IgD-negative memory B cell (primary cell): ENCODE results near the gene ZNF628. TPM values are rescaled to one million over a fixed set of nuclear protein-coding genes. Genes with fewer than 3 reads are reported as not detected.
"Not testable (repeated sequence)": the region's sequence is repeated elsewhere in the genome, so short reads cannot be mapped to it uniquely, and the experiment has no call there.

ENCODE experiments used
- H3K27ac Mint-ChIP-seq, 3 donors: one replicate each; pipeline ENCODE4 v1.8.0; 2020 to 2022; ENCODE audit warnings: mild to moderate bottlenecking in 3 of 3, mixed read lengths in 3 of 3, moderate library complexity in 1 of 3
- H3K27me3 Mint-ChIP-seq: one replicate; pipeline ENCODE4 v1.8.0; 2021; ENCODE audit warnings: mixed read lengths
- H3K36me3 Mint-ChIP-seq: one replicate; pipeline ENCODE4 v1.8.0; 2020; ENCODE audit warnings: mild to moderate bottlenecking, mixed read lengths
- H3K4me1 Mint-ChIP-seq, 3 donors: one replicate each; pipeline ENCODE4 v1.8.0; 2020 to 2022; ENCODE audit warnings: mixed read lengths in 3 of 3, mild to moderate bottlenecking in 1 of 3
- H3K4me3 Mint-ChIP-seq, 4 donors: one replicate each; pipeline ENCODE4 v1.8.0; 2020 to 2022; ENCODE audit warnings: mild to moderate bottlenecking in 4 of 4, mixed read lengths in 4 of 4, moderate library complexity in 3 of 4
- H3K9me3 Mint-ChIP-seq, 3 donors: one replicate each; pipeline ENCODE4 v1.8.0; 2020 to 2021; ENCODE audit warnings: mixed read lengths in 3 of 3, mild to moderate bottlenecking in 1 of 3
- polyA plus RNA-seq: library from polyadenylated mRNA; unstranded; fragments of 300-500 nt; fragmentation: Illumina TruSeq; gene quantifications from one replicate; pipeline ENCODE4 v1.2.3, GENCODE V29; 2021

Gene ZNF628
- polyA plus RNA-seq, 1 donor from 2014 or later = 0.34 TPM

DNA sequence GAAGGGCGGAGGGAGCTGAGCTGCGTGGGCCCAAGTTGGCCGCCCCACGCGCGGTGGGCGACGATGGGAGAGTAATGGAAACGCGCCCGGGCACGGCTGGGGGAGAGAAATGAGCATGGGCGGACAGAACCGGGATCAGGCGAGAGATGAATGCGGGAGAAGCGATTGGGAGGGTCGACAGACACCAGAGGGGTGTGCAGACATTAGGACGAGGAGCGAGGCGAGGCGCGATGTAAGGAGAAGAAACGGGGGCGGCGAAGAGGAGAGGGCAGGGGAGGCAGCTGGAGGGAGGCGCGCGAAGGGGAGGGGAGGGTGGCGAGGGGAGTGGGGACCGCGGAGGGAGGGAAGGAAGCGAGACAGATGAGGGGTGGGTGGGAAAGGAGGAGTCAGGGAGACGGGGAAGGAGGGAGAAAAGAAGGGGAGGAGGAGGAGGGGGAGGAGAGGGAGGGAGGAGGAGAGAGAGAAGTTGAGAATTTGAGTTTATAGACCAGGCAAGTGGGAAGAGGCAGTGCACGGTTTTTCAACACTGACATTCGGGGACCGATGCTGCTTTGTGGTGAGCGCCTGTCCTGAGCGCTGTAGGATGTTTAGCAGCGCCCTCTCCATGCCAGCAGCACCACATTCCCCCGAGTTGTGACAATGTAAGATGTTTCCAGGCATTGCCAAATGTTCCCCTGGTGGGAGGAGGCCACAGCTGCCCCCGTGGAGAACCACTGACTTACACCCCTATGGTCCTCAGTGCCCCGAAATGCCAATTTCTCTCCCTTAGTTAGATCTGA is 33.2 kb upstream of the ZNF628 start, which contains the start of gene SHISA7:
SHISA7 (minus strand) TSS at position 256 of the 779 bp plus-strand sequence. CDS start 437 bp downstream, outside the sequence.
- Mint-ChIP-seq H3K4me3 (peak within 1 kb of the TSS in 2 of 4 donors; percentile 66 to 76), H3K27ac (peak within 1 kb of the TSS; percentile 39 to 87 (median 45)), H3K9me3 (peaks cover 0 to 11% (median 0%) of the 10 kb centered on the region in 3 donors), H3K27me3 (peaks cover 55% of the 10 kb centered on the region), H3K4me1 (peaks cover 6 to 14% (median 10%) of the 10 kb centered on the region in 3 donors), H3K36me3 (no peaks in the 10 kb centered on the region)

DNA sequence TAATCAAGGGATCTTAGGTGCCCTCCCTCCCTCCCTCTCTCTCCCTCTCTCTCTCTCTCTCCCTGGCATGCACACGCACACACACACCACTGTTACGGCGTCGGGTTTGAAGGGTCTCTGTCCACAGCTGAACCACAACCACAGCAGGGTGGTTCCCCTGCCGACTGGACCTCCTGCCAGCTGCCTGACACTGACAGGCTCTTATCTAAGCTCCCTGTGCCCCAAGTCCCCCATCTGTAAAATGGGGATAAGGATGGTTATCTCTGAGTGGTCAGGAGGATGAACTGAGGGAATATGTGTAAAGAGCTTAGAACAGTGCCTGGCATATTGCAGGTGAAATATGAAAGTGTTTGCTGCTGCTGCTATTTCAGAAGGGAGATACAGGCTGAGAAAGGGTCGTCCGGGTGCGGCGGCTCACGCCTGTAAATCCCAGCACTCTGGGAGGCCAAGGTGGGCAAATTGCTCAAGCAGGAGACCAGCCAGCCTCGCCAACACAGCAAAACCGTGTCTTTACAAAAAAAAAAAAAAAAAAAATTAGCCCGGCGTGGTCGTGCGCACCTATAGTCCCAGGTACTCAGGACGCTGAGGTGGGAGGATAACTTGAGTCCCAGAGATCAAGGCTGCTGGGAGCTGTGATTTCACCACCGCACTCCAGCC is 32.5 kb upstream of the ZNF628 start:
- Mint-ChIP-seq H3K27me3 (peaks cover 52% of the 10 kb centered on the region), H3K36me3 (no peaks in the 10 kb centered on the region), H3K27ac (peak overlapping the region in 1 of 3 donors; percentile 45), H3K9me3 (peaks cover 0 to 9% (median 0%) of the 10 kb centered on the region in 3 donors), H3K4me3 (peak overlapping the region in 2 of 4 donors; percentile 47 to 55), H3K4me1 (peaks cover 6 to 14% (median 10%) of the 10 kb centered on the region in 3 donors)

DNA sequence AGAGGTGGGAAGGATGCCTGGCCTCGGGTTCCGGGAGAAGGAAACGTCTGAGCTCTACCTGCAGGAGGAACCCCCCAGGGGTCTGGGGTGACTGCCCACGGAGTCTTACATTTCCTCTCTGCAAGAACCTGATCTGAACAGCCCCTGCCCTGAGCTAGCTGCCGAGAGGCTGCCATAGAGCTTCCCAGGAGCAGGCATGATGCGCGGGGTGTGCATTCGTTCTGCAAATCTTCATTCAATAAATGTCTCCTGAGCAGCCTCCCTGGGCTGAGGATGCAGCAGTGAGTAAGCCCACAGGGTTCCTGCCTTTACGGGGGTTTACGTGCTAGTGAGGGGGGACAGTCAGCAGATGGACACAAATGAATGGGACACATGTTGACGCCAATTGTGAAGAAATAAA is 31.8 kb upstream of the ZNF628 start:
- Mint-ChIP-seq H3K4me3 (no peak overlapping the region), H3K27ac (peak overlapping the region in 1 of 3 donors; percentile 45), H3K9me3 (peaks cover 0 to 7% (median 0%) of the 10 kb centered on the region in 3 donors), H3K36me3 (no peaks in the 10 kb centered on the region), H3K4me1 (peaks cover 6 to 14% (median 8%) of the 10 kb centered on the region in 3 donors), H3K27me3 (peaks cover 45% of the 10 kb centered on the region)

DNA sequence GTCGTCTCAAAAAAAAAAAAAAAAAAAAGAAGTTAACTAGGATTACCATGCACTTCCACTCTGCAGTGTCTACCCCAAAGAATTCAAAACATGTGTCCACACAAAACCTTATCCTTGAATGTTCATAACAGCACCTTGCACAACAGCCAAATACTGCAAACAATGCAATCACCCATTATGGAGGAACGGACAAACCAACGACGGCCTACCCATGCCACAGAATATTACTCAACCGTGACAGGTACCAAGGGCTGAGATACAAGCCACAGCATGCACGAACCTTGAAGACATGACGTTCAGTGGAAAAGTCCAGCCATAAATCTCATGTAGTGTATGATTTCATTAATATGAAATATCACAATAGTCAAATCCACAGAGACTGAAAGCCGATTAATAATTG is 30.4 kb upstream of the ZNF628 start:
- Mint-ChIP-seq H3K27me3 (peaks cover 38% of the 10 kb centered on the region), H3K36me3 (no peaks in the 10 kb centered on the region), H3K4me1 (peaks cover 6 to 10% (median 8%) of the 10 kb centered on the region in 3 donors)

DNA sequence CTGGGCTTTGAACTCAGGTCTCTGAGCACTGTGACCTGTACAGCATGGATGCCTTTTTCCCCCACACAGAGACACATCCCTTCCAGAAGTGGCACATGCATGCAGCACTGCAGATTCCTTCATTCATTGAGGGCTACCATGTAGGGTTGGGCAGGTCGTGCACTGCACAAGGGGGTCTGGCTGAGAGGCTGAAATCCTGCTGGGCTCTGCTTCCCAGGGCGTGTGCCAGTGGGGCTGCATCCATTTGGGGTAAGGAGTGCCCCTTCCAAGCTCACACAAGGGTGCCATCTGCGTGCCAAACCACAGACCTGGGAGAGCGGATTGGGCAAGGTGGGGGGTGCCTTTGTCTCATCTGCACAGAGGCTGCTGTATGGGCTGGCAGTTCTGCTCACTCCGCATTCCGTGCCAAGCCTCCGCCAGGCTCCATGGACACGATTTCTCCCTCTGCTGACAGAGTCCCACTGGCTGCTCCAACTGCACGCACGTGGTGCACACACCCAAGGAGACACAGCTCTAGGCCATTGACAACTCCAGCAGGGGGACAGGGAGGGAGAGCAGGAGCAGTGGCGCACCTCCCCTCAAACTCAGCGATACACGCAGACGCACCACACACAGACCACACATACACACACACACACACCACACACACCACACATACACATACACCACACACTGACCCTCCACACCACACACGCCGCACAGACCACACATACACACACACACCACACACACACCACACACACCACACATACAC is 28.8 kb upstream of the ZNF628 start:
- Mint-ChIP-seq H3K4me3 (no peak overlapping the region), H3K36me3 (no peaks in the 10 kb centered on the region), H3K27ac (no peak overlapping the region), H3K9me3 (no peaks in the 10 kb centered on the region), H3K4me1 (peaks cover 0 to 5% (median 3%) of the 10 kb centered on the region in 3 donors), H3K27me3 (peaks cover 33% of the 10 kb centered on the region)

More for the DNA sequence above, 30.4 kb upstream of the ZNF628 start:
- H3K9me3 Mint-ChIP-seq = peaks cover 0 to 4% (median 0%) of the 10 kb centered on the region in 3 donors
- no peak overlapping the region for H3K4me3 Mint-ChIP-seq
- H3K27ac Mint-ChIP-seq = no peak overlapping the region

DNA sequence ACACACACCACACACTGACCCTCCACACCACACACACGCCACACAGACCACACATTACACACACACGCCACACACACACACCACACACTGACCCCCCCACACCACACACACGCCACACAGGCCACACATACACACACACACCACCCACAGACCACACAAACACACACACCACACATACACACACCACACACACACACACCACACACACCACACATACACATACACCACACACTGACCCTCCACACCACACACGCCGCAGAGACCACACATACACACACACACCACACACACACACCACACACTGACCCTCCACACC is 28.3 kb upstream of the ZNF628 start:
- H3K36me3 Mint-ChIP-seq, H3K9me3 Mint-ChIP-seq, H3K4me1 Mint-ChIP-seq, H3K27ac Mint-ChIP-seq, H3K4me3 Mint-ChIP-seq: not testable (repeated sequence)
- peaks cover 32% of the 10 kb centered on the region for H3K27me3 Mint-ChIP-seq

DNA sequence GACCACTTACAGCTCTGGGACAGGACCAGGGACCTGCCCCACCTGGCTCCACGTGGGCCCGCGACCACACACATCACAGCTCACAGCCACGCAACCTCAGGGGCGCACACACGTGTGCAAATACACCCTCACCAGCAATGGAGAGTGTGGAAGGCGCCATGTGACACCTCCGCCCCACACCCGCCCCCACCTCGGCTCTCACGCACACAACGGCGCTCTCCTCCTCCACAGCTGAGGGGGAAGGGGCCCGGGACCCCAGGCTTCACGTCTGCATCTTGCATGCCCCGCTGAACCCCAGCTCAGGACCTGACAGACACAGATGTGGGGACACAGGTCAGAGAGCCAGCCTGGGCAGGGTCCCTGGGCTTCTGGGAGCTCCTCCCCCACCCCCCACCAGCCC is 26.9 kb upstream of the ZNF628 start:
- Mint-ChIP-seq H3K4me3 (no peak overlapping the region), H3K27me3 (peaks cover 22% of the 10 kb centered on the region), H3K4me1 (peaks cover 0 to 10% (median 6%) of the 10 kb centered on the region in 3 donors), H3K36me3 (peaks cover 10% of the 10 kb centered on the region), H3K9me3 (no peaks in the 10 kb centered on the region), H3K27ac (no peak overlapping the region)

DNA sequence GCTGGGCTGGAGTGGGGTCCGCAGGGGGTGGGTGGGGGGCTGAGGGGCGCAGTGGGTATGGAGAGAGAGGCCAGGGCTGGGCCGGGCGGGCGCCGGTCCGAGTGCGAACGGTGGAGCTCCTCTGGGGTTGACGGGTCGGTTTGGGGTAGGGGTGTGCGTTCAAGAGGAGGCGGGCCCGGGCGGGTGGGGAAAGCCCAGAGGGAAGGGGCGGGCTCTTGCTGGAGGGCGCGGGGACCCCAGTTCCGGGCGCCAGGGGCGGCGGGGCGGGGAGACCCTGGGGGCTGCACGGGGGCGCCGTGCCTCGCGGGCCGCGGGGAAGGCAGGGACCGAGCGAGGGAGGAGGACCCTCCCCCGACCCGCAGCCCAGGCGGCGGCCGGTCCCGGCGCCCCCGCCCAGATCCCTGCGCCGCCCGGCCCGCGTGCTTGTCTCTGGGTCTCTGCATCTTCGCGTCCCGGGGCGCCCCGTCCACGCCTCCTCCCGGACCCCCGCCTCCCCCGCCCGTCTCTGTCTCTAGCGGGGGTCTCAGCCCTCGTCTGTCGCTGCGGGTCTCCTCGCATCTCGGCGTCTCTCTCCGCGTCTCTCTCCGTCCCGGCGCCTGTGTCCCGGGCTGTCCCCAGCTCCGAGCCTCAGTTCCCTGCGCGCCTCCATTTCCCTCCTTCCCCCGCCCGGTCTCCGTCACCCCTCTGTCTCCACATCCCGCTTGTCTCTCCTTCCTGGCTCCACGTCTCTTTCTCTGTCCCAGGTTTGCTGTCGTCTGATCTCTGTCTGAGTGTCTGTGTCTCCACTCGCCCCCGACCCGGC is 25.1 kb upstream of the ZNF628 start:
- H3K27ac Mint-ChIP-seq = no peak overlapping the region

DNA sequence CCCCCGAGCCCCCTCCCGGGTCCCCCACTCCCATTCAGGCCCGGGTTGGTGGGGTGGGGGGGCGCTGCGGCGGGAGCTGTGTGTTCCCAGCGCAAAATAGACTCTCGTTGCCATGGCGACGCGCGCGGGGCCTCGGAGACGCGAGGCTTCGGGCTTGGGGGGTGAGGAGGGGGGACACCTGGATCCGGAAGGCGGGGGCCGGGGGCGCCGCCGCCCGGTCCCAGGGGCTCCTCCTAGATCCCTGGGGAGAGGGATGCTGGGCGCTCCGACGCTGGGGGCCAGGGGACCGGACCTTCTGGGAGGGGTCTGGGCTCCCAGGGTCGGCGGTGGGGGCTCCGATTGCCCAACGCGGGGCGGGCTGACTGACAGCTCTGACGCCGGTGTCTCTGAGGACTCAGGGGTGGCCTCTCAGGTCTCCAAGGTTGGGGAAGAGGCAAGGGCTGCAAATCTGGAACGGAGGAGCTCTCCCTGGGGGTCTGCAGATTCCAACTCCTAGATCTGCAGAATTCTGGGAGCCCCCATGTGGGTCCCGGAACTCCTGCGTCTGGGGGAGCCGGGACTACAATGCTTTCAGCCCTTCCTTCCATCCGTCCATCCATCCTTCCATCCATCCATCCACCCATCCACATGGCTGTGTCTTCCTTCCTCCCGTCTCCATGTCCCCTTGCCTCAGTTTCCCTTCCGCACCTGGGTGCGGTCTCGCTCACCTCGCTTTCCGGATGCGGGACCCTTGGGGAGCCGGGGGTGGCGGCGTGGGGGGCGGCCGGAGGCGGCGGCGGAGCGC is 24.3 kb upstream of the ZNF628 start:
- Mint-ChIP-seq H3K4me1 (peaks cover 0 to 10% (median 6%) of the 10 kb centered on the region in 3 donors), H3K36me3 (peaks cover 15% of the 10 kb centered on the region), H3K27me3 (peaks cover 13% of the 10 kb centered on the region), H3K27ac (no peak overlapping the region), H3K9me3 (peaks cover 0 to 1% (median 0%) of the 10 kb centered on the region in 3 donors), H3K4me3 (peak overlapping the region in 1 of 4 donors; percentile 90)

More for the DNA sequence above, 25.1 kb upstream of the ZNF628 start:
- H3K4me3 Mint-ChIP-seq = peak overlapping the region in 3 of 4 donors; percentile 60 to 90 (median 66)
- H3K4me1 Mint-ChIP-seq = peaks cover 0 to 10% (median 6%) of the 10 kb centered on the region in 3 donors
- H3K27me3 Mint-ChIP-seq = peaks cover 13% of the 10 kb centered on the region
- peaks cover 0 to 1% (median 0%) of the 10 kb centered on the region in 3 donors for H3K9me3 Mint-ChIP-seq
- peaks cover 15% of the 10 kb centered on the region for H3K36me3 Mint-ChIP-seq

DNA sequence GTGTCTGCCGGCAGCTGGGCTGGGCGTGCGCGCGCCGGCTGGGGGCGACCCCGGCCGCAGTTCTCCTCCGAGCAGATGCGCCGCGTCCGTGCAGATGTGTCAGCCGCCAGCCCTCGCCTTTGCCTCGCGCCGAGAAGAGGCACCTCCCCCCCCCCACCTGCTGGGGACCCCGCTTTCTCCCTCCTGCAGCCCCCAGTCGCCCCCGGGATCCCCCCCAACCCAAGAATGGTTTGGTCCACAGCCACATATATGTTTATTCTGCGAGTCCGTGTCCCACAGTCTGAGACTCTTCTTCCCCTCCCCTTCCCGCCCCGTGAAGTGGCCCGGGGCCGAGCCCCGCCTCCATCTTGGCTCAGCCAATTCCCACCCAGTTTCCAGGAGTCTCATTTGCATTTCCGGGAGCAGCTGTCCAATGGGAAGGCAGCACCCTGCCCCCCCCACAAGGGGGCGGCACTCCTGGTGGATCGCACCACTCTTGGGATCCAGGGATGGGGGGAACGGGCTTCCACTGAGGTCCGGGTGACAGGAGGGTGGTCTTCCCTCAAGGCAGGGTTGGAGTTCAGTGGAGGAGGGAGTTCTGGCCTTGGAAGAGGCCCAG is 23.6 kb upstream of the ZNF628 start:
- Mint-ChIP-seq H3K36me3 (peaks cover 15% of the 10 kb centered on the region), H3K9me3 (peaks cover 0 to 1% (median 0%) of the 10 kb centered on the region in 3 donors), H3K4me3 (peak overlapping the region in 1 of 4 donors; percentile 72), H3K27ac (peak overlapping the region in 1 of 3 donors; percentile 14), H3K27me3 (peaks cover 13% of the 10 kb centered on the region), H3K4me1 (peaks cover 0 to 10% (median 6%) of the 10 kb centered on the region in 3 donors)

DNA sequence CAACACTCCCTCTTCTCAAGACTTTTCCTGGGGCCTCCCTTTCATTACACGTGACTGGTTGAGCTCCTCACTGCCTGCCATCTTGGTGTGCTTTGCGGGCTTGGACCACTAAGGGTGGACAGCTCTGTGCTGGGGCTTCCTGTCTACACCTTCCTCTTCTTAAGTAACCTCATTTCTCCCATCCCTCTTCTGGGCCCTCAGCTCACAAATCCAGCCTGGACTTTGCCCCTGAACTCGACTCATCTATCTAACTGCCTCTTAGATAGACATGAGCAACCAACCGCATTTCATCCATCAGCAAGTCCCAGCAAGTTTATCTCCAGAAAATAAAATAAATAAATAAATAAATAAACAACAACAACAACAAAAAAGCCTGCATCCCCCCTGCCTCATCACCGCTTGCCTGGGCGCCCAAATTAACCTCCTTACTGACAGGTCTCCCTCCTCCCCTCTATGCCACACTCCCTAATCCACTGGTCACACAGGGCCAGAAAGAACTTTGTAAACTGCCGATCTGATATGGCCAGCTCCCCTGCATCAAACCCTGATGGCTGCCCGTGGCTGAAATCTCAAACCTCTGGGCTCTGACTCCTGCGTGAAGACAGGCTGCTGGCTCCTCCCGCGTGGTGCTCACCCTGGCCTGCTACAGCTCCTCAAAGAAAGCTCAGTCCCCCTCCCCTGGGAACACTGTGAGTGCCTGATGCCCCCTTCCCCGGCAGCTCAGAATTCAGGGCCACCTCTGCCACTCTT is 22.7 kb upstream of the ZNF628 start:
- Mint-ChIP-seq H3K27ac (peak overlapping the region in 1 of 3 donors; percentile 89), H3K4me1 (peaks cover 0 to 10% (median 6%) of the 10 kb centered on the region in 3 donors), H3K9me3 (peaks cover 0 to 1% (median 0%) of the 10 kb centered on the region in 3 donors), H3K36me3 (peaks cover 15% of the 10 kb centered on the region), H3K4me3 (peak overlapping the region in 2 of 4 donors; percentile 47 to 70), H3K27me3 (peaks cover 13% of the 10 kb centered on the region)

DNA sequence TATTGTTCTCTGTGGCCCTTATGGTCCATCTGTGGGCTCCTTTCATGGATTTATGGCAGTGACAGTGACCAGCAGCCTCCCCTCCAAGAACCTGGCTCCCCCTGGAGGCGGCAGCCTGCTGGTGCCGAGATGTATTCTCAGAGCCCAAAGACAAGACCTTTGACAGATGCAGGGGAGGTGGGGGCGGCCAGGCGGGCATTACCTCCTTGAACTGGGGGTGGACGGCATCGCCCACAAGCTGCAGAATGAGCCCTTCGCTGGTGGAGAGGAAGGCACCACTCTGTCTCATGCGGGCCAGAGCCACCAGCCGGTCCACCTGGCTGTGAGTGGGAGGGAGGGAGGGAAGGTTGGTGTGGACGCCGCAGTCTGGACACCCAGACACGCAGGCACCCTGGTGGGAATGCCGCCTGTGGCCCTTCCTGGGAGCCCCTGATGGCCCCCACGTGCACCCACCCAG is 21.6 kb upstream of the ZNF628 start:
- Mint-ChIP-seq H3K36me3 (peaks cover 15% of the 10 kb centered on the region), H3K4me3 (peak overlapping the region in 1 of 4 donors; percentile 60), H3K27ac (peak overlapping the region in 1 of 3 donors; percentile 89)

More for the DNA sequence above, 21.6 kb upstream of the ZNF628 start:
- Mint-ChIP-seq H3K9me3 (peaks cover 0 to 1% (median 0%) of the 10 kb centered on the region in 3 donors), H3K27me3 (peaks cover 13% of the 10 kb centered on the region), H3K4me1 (peaks cover 0 to 11% (median 6%) of the 10 kb centered on the region in 3 donors)
